ENCODE results near the gene ASTE1. TPM values are rescaled to one million over a fixed set of nuclear protein-coding genes. Genes with fewer than 3 reads are reported as not detected.

Gene ASTE1
- total and polyA plus RNA-seq, 2 of the 8 experiments (the other 6 are each of a cell fraction or from before 2014, with no cell fraction given) = 6.4 TPM; not detected in 1

- H3K27me3 ChIP-seq (replicated peaks in 1 of 4; ENCODE audit: control insufficient read depth in 3 of 4, extremely low read depth in 1 of 4, insufficient read depth in 3 of 4, low read length in 3 of 4) = no peaks in the 10 kb centered on the region
- no peak overlapping the region for H2BK12ac ChIP-seq (ENCODE audit: low read depth, low read length)
- H3K9ac ChIP-seq (replicated peaks in 1 of 4; ENCODE audit: extremely low read depth in 1 of 4, low read depth in 3 of 4, low read length in 3 of 4) = no peak overlapping the region
- TF ChIP-seq YY1 (IDR thresholded peaks at IDR 0.05; ENCODE audit: low read depth, low read length) = no peak
- TF ChIP-seq KDM1A (IDR thresholded peaks at IDR 0.05; ENCODE audit: borderline replicate concordance, low read length) = no peak
- TF ChIP-seq RFX5 (IDR thresholded peaks at IDR 0.05; ENCODE audit: borderline replicate concordance, low read depth, low read length) = no peak
- TF ChIP-seq RAD21 (IDR thresholded peaks at IDR 0.05 in 1 of 2, conservative IDR thresholded peaks at IDR 0.05 in 1 of 2; ENCODE audit: low read depth in 2 of 2, low read length in 2 of 2) = no peak
- no peak for TF ChIP-seq SP4 (IDR thresholded peaks at IDR 0.05; ENCODE audit: low read length)
- H3K36me3 ChIP-seq (ENCODE audit: control insufficient read depth in 2 of 4, insufficient read depth in 4 of 4, low read length in 3 of 4) = peaks cover 0 to 11% (median 1%) of the 10 kb centered on the region in 4 experiments; a peak in 4 of 8 replicates
- FAIRE-seq (no peak), DNase-seq (ENCODE audit: low read depth in 1 of 2, low spot score in 2 of 2) (no peak)
- CTCF ChIA-PET (ENCODE audit: partially characterized antibody) = interaction anchor here (0.7 to 1.6 kb wide), 3 partner anchors 11 to 325 kb away, joined by 3 read pairs; no protein-coding TSS in a partner anchor
- no peak overlapping the region for H2BK20ac ChIP-seq (ENCODE audit: low read length)
- H3K23me2 ChIP-seq (ENCODE audit: low read depth, low read length) = peaks cover 8% of the 10 kb centered on the region; the same call in 1 of the 2 replicates
- no peak overlapping the region for H2AFZ ChIP-seq (ENCODE audit: low read length)
- peaks cover 0 to 6% (median 1%) of the 10 kb centered on the region in 4 experiments; a peak in 3 of 7 replicates for H3K4me1 ChIP-seq (replicated peaks in 1 of 4; ENCODE audit: control insufficient read depth in 3 of 4, insufficient read depth in 4 of 4, low read length in 3 of 4)
- peak overlapping the region; percentile 68 to 91 (median 91); a peak in 7 of 8 replicates for H3K4me3 ChIP-seq (ENCODE audit: extremely low read depth in 1 of 4, insufficient read depth in 2 of 4, low read depth in 3 of 4, low read length in 4 of 4)
- H3K79me2 ChIP-seq (ENCODE audit: control insufficient read depth in 1 of 2, insufficient read depth in 2 of 2, low read length in 2 of 2) = no peaks in the 10 kb centered on the region
- H2BK120ac ChIP-seq (replicated peaks; ENCODE audit: low read depth, low read length) = no peak overlapping the region
- H2BK5ac ChIP-seq (ENCODE audit: low read depth, low read length) = no peak overlapping the region
- H4K8ac ChIP-seq (ENCODE audit: extremely low read depth, insufficient read depth, low read length) = no peak overlapping the region
- no peak overlapping the region for H2BK15ac ChIP-seq (ENCODE audit: low read length)
- no peaks in the 10 kb centered on the region for H3K9me3 ChIP-seq (ENCODE audit: insufficient read depth in 2 of 2, low read depth in 1 of 2, low read length in 1 of 2)
- no peak overlapping the region for H3K4ac ChIP-seq (replicated peaks; ENCODE audit: insufficient read length, low read depth, low read length)
- H4K91ac ChIP-seq (replicated peaks; ENCODE audit: insufficient read length, low read length) = no peak overlapping the region
- no peak overlapping the region for H3K56ac ChIP-seq (replicated peaks; ENCODE audit: insufficient read length, low read depth, low read length)
- H3K23ac ChIP-seq (ENCODE audit: insufficient read length) = no peak overlapping the region
- no peaks in the 10 kb centered on the region for H4K20me1 ChIP-seq (replicated peaks in 1 of 2; ENCODE audit: control insufficient read depth in 1 of 2, insufficient read depth in 2 of 2, low read length in 2 of 2)
- POLR2A ChIA-PET (ENCODE audit: partially characterized antibody) = interaction anchor here (1.6 kb wide), 1 partner anchor 423 kb away, joined by 3 read pairs; no protein-coding TSS in a partner anchor
- H3K4me2 ChIP-seq (ENCODE audit: insufficient read depth in 1 of 2, low read depth in 2 of 2, low read length in 2 of 2) = peak overlapping the region; percentile 72 to 99
- H3K18ac ChIP-seq (ENCODE audit: extremely low read depth, low read length) = no peak overlapping the region
- H3K79me1 ChIP-seq (ENCODE audit: low read depth, low read length) = no peaks in the 10 kb centered on the region
- H3K27ac ChIP-seq (ENCODE audit: low read depth, low read length) = no peak overlapping the region
- WGBS, 2 experiments (ENCODE audit: extremely low coverage in 1 of 2, insufficient coverage in 1 of 2, insufficient read length in 1 of 2, insufficient replicate concordance in 2 of 2, low coverage in 1 of 2, low lambda C conversion rate in 2 of 2, missing lambda C conversion rate in 1 of 2) = 82% methylated on average over 1 of the region's 1 CpG; no CpG with 5 or more reads in 1 of the 2 experiments
- H3K14ac ChIP-seq (ENCODE audit: insufficient read length) = no peak overlapping the region
- H2AK5ac ChIP-seq (ENCODE audit: low read depth, low read length) = no peak overlapping the region
- H4K5ac ChIP-seq (ENCODE audit: insufficient read length, low read depth, low read length) = no peak overlapping the region
Measured at GRCh38 chr3:131025539-131025938, 1.1 kb downstream of the ASTE1 start.
